ENCODE data around the gene CBX2. TPM values are rescaled to one million over a fixed set of nuclear protein-coding genes. Genes with fewer than 3 reads are reported as not detected.
A peak's percentile ranks its signal among the peaks of the same experiment; 100 is the strongest.

The CBX2 gene
- polyA plus RNA-seq, 1 of the 3 experiments (the other 2 are of a cell fraction), result 22.4 TPM

- ChIA-PET CTCF (interaction anchor here (0.5 to 10.7 kb wide), 60 partner anchors 8 to 1589 kb away, joined by 3 to 216 read pairs (median 5); partner anchors contain the start of genes CBX2, CBX4, CBX8 and ENPP7), POLR2A (interaction anchor here (0.5 to 1.8 kb wide), 5 partner anchors 37 to 69 kb away, joined by 4 to 9 read pairs (median 5); partner anchors contain the start of gene CBX2)
- Histone ChIP-seq H2AFZ (ENCODE audit: low read depth) (peak overlapping the region; percentile 31; the same call in 1 of the 2 replicates), H3K79me2 (ENCODE audit: insufficient read depth) (no peaks in the 10 kb centered on the region), H3K4me1 (ENCODE audit: control insufficient read depth in 1 of 2, insufficient read depth in 2 of 2, low read depth in 1 of 2, low read length in 1 of 2) (peaks cover 0 to 12% of the 10 kb centered on the region in 2 experiments; a peak in 1 of 4 replicates), H3K27me3 (ENCODE audit: insufficient read depth) (peaks cover 42% of the 10 kb centered on the region), H3K4me3 (ENCODE audit: low read depth in 2 of 2, low read length in 1 of 2) (peak overlapping the region; percentile 50 to 55; a peak in 3 of 4 replicates), H3K36me3 (replicated peaks in 1 of 2; ENCODE audit: control insufficient read depth in 1 of 2, insufficient read depth in 2 of 2, low read length in 1 of 2) (no peaks in the 10 kb centered on the region), H3K27ac (ENCODE audit: low read depth in 2 of 2, low read length in 1 of 2) (peak overlapping the region in 1 of 2 experiments; percentile 29; a peak in 1 of 4 replicates), H3K9me3 (no peaks in the 10 kb centered on the region), H3F3A (replicated peaks; ENCODE audit: insufficient read depth) (peaks cover 3% of the 10 kb centered on the region), H3K4me2 (peak overlapping the region; percentile 85), H3K9ac (no peak overlapping the region), H3K9me2 (no peaks in the 10 kb centered on the region), H4K20me1 (ENCODE audit: insufficient read depth) (no peaks in the 10 kb centered on the region)
- DNase-seq, result peak; percentile 99
- WGBS (ENCODE audit: low lambda C conversion rate), result 20% methylated on average over 40 of the region's 53 CpGs
- TF ChIP-seq SMC3 (IDR thresholded peaks at IDR 0.05; ENCODE audit: low read depth, low read length) (peak; percentile 83), POLR2AphosphoS5 (IDR thresholded peaks at IDR 0.05; ENCODE audit: low read depth, low read length) (no peak), RCOR1 (IDR thresholded peaks at IDR 0.05; ENCODE audit: low read length) (peak; percentile 57), MXI1 (IDR thresholded peaks at IDR 0.05; ENCODE audit: low read depth, low read length) (0 out of 2 replicates have a peak, but pooled peaks have one; percentile 37), CTCF (IDR thresholded peaks at IDR 0.05) (peak; percentile 99), RAD21 (IDR thresholded peaks at IDR 0.05; ENCODE audit: low read length) (peak; percentile 75), GABPA (IDR thresholded peaks at IDR 0.05; ENCODE audit: low read depth) (no peak), CHD2 (IDR thresholded peaks at IDR 0.05; ENCODE audit: low read length, partially characterized antibody) (peak; percentile 26)
Observed at GRCh38 chr17:79741751-79742588, 36.0 kb upstream of the CBX2 start.

GRCh38 chr17:79742589-79742918 lies 35.4 kb upstream of the CBX2 start:
- peaks cover 3% of the 10 kb centered on the region for H3F3A ChIP-seq (replicated peaks; ENCODE audit: insufficient read depth)
- H3K27me3 ChIP-seq (ENCODE audit: insufficient read depth), result peaks cover 47% of the 10 kb centered on the region
- no peaks in the 10 kb centered on the region for H3K9me3 ChIP-seq
- ChIA-PET CTCF (interaction anchor here (0.6 to 10.7 kb wide), 46 partner anchors 10 to 1589 kb away, joined by 3 to 216 read pairs (median 8); partner anchors contain the start of genes CBX2, CBX4, CBX8 and ENPP7), POLR2A (interaction anchor here (1.4 to 1.8 kb wide), 3 partner anchors 36 to 69 kb away, joined by 4 to 9 read pairs (median 8); partner anchors contain the start of gene CBX2)
- no peak overlapping the region for H2AFZ ChIP-seq (ENCODE audit: low read depth)
- TF ChIP-seq PBX3 (IDR thresholded peaks at IDR 0.05), result no peak
- TF ChIP-seq RFX5 (IDR thresholded peaks at IDR 0.05; ENCODE audit: low read length), result no peak
- no peak for TF ChIP-seq TEAD4 (IDR thresholded peaks at IDR 0.05; ENCODE audit: borderline replicate concordance, insufficient read depth)
- no peak for TF ChIP-seq ZBTB33 (IDR thresholded peaks at IDR 0.05; ENCODE audit: borderline replicate concordance, low read depth)
- H3K36me3 ChIP-seq (replicated peaks in 1 of 2; ENCODE audit: control insufficient read depth in 1 of 2, insufficient read depth in 2 of 2, low read length in 1 of 2), result no peaks in the 10 kb centered on the region
- peaks cover 0 to 12% of the 10 kb centered on the region in 2 experiments; a peak in 1 of 4 replicates for H3K4me1 ChIP-seq (ENCODE audit: control insufficient read depth in 1 of 2, insufficient read depth in 2 of 2, low read depth in 1 of 2, low read length in 1 of 2)
- no peak overlapping the region for H3K9ac ChIP-seq
- no peaks in the 10 kb centered on the region for H3K79me2 ChIP-seq (ENCODE audit: insufficient read depth)
- no peak overlapping the region for H3K27ac ChIP-seq (ENCODE audit: low read depth in 2 of 2, low read length in 1 of 2)
- no peak for DNase-seq
- WGBS (ENCODE audit: low lambda C conversion rate), result 50% methylated on average over 1 of the region's 1 CpG
- H4K20me1 ChIP-seq (ENCODE audit: insufficient read depth), result no peaks in the 10 kb centered on the region
- H3K4me2 ChIP-seq, result no peak overlapping the region
- H3K4me3 ChIP-seq (ENCODE audit: low read depth in 2 of 2, low read length in 1 of 2), result no peak overlapping the region
- H3K9me2 ChIP-seq, result no peaks in the 10 kb centered on the region

All from SK-N-SH (cell line).